PC-3 (cell line): ENCODE measurements around the gene PPP2R3B.

Source experiments
- EZH2 ChIP-seq: fragments of 300-600 bp; sonication (generic); IDR thresholded peaks from one replicate; pipeline ENCODE4 v1.6.1; 2017; ENCODE audit warnings: antibody characterized with exemption, mild to moderate bottlenecking, low read length; ENCODE audit not compliant: unreplicated experiment
- EZH2phosphoT487 ChIP-seq: fragments of 300-600 bp; sonication (generic); IDR thresholded peaks from 2 replicates; pipeline ENCODE4 v1.6.1; 2018; ENCODE audit warnings: mild to moderate bottlenecking, antibody characterized with exemption, low read length, borderline replicate concordance
- TF ChIP-seq, protein P1 (sequence below): fragments of 300-600 bp; sonication (generic); conservative IDR thresholded peaks from 2 replicates; pipeline ENCODE4 v1.5.1; 2017; ENCODE audit warnings: antibody characterized with exemption, low read depth, mild to moderate bottlenecking, low read length

DNA sequence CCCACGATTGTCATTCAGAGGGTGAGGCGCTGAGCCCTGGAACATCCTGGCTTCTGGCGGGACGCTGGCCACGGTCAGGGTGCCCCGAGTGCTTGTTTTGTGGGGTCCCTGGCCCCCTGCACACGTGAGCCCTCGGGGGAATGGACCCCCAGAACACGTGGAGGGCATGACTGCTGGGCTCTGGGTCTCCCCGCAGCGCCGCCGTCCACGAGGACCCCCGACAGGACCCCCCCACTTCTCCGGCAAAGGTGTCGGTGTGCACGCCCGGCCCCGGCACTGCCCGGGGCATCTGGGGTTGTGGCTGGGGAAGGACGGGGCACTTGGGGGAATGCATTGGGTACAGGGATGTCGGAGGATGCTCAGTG lies 54.2 kb downstream of the PPP2R3B start:
- TF ChIP-seq, protein P1, sequence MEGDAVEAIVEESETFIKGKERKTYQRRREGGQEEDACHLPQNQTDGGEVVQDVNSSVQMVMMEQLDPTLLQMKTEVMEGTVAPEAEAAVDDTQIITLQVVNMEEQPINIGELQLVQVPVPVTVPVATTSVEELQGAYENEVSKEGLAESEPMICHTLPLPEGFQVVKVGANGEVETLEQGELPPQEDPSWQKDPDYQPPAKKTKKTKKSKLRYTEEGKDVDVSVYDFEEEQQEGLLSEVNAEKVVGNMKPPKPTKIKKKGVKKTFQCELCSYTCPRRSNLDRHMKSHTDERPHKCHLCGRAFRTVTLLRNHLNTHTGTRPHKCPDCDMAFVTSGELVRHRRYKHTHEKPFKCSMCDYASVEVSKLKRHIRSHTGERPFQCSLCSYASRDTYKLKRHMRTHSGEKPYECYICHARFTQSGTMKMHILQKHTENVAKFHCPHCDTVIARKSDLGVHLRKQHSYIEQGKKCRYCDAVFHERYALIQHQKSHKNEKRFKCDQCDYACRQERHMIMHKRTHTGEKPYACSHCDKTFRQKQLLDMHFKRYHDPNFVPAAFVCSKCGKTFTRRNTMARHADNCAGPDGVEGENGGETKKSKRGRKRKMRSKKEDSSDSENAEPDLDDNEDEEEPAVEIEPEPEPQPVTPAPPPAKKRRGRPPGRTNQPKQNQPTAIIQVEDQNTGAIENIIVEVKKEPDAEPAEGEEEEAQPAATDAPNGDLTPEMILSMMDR: no peak
- no peak for TF ChIP-seq EZH2
- no peak for TF ChIP-seq EZH2phosphoT487
